GM18867 (cell line): ENCODE results near the gene HMCN1.
"Not testable (repeated sequence)": the region's sequence is repeated elsewhere in the genome, so short reads cannot be mapped to it uniquely, and the experiment has no call there.

Source experiments
- ATAC-seq: cut with Tn5 transposase; IDR thresholded peaks from one replicate; pipeline ENCODE4 v1.9.1; 2021; ENCODE audit warnings: mild to moderate bottlenecking, moderate library complexity; ENCODE audit not compliant: unreplicated experiment

The HMCN1 gene

DNA sequence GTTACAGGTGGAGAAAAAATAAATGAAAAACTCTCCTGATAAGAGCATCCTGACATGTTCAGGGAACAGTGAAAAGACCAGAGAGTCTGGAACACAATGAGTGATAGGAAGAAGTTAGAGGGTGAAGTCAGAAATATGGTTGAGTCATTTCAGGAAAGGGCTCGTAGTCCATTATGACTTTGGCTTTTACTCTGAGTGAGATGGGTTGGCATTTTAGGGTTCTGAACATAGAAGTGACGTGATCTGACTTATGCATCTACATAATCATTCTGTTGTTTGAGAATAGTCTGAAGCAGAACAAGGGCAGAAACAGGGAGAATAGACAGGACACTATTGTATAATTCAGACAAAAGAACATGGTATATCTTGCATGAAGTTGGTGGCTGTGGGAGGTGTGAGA is 5.8 kb downstream of the HMCN1 start:
- ATAC-seq: peak; percentile 59

- no peak for ATAC-seq
These were observed 7.4 kb downstream of the HMCN1 start for GRCh38 chr1:185741551-185741950.

GRCh38 chr1:185742403-185742802 is 8.2 kb downstream of the HMCN1 start:
- no peak for ATAC-seq

DNA sequence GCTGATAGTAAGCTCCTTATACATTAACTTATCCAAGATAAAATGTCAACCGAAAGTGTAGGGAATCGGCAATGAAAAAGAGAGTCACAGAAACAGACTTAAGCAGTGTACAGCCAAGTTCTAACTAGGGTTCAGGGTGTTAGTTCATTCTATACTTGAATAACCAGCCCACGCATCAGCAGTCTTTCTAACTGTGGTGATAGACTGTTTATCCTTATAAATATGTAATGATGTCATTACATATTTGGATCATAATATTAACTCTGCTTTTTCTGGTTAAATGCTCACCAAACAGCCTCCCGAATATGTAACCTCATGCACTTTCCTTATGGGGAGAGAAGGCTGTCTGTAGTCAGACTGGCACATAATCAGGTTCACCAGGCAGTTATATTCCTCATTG is 11.0 kb downstream of the HMCN1 start:
- no peak for ATAC-seq

GRCh38 chr1:185759061-185759460 is 24.9 kb downstream of the HMCN1 start:
- ATAC-seq: no peak

GRCh38 chr1:185761841-185762240 is 27.6 kb downstream of the HMCN1 start:
- ATAC-seq: no peak

DNA sequence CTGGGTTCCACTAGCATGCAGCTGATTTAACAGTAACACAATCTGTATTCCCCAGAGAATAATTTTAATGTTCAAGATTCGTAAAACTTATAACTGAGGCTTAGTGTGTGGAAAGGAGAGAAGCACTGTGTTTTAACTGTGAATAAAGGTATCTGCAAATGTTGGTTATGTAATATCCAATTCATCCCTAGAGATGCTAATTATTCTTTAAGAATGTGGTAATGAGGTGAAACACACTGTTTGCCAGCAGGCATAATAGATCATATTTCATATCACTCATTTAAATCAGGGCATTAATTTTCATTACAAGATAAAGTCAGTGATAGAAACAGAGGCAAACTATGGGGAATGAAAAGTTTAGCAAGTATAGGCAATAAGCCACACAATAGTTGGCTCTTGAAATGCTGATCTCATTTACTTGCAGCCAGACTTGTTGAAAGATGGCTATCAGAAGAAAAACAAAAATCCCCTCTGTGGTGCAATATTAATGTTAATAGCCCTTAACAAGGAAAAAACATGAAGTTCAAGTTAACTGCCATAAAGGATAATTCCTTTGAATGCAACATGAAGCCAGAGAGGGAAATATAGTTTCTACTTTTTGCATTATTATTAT is 33.4 kb downstream of the HMCN1 start:
- no peak for ATAC-seq

DNA sequence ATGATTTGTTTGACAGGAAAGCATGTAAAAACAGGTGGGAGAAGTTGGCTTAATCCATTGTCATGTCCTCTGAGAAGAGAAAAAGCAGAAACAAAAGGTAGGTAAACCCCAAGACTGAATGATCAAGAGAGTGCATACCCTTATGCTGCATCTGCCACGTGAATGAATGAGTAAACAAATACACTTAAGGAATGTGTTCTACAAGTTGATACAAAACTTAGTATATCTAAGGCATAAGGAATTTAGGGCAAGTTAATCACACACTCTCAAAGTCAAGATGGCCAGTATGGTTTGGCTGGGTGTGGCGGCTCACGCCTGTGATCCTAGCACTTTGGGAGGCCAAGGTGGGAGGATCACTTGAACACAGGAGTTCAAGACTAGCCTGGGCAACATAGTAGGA is 34.2 kb downstream of the HMCN1 start:
- ATAC-seq: no peak

DNA sequence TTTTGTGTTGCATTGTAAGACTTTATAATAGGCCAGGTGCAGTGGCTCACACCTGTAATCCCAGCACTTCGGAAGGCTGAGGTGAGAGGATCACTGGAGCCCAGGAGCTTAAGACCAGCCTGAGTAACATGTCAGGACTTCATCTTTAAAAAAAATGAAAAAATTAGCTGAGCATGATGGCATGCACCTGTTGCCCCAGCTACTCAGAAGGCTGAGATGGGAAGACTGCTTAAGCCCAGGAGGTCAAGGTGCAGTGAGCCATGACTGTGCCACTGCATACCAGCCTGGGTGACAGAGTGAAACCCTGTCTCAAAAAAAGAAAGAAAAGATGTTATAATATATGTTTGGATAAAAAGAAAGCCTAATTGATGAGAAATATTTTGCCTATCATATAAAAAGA is 34.9 kb downstream of the HMCN1 start:
- no peak for ATAC-seq

DNA sequence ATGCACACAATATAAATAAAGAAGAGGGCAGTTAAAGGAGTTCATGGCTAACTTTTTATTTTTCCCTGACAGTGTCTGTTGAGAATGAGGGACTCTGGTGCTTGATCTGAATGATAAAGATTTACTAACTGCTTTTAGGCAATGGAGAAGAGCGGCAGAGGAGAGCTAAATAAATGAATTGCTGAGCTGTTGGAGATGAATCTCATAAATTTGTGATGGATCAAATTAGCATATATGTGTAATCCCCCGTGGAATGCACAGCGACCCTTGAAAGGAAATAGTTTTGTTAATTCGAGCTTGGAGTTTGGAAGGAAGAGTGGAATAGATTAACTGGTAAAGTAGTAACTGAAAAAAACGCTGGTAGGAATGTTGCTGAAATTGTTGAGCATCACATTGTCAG is 40.2 kb downstream of the HMCN1 start:
- no peak for ATAC-seq

- no peak for ATAC-seq
These were observed 41.3 kb downstream of the HMCN1 start for GRCh38 chr1:185775501-185775900.

DNA sequence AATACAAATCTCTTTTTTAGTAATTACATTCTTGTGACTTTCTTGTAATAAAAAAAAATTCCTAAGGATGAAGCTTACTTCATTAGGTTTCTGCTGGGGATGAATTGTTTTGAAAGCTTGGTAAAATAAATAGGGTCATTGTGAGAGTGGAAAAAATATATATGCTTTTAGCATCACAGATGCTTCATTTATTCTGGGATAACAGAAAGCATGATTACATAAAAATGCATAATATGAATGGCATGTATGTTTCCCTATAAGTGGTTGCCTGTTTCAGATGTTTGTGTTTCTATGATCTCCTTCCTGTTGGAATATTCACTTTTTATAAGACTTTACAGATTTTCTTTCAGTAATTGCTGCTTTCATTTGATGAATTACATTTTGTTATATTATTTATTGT is 42.3 kb downstream of the HMCN1 start:
- no peak for ATAC-seq

GRCh38 chr1:185783860-185784259 is 49.7 kb downstream of the HMCN1 start:
- ATAC-seq: not testable (repeated sequence)

DNA sequence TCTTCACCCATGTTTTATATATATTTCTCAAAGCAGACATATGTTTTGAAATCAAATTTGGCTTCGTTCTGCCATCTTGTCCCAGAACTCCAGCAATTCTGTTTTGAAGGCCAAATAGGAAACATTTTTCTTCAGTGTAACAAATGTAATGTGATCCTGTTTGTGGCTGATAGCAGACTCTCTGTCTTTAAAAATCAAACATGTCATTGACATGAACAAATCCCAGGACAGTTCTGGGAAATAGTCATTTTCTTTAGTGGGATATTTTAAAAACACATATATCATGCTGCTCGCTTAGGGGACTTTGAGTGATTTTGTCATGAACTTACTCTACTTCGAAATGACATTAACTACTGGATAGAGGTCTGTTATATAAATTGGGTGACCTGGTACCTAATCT is 51.4 kb downstream of the HMCN1 start:
- no peak for ATAC-seq

DNA sequence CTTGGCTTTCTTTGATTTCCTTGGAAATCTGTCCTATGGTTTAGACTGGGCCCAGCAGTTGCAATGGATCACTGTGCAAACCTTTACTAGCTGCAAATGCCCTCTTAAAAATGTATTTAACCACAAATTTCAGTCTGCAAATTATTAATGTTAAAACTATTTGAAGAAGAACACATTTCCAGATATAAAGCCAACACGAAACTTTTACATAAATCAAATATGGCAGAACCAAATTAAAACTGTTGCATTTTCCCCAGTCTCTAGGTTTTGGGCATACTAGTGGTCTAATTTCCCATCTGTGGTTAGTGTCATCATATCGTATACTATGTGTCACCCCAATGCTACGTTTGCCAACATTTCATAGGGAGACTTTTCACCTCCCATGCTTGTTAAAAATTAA is 52.3 kb downstream of the HMCN1 start:
- no peak for ATAC-seq

- ATAC-seq: no peak
These were observed 53.0 kb downstream of the HMCN1 start for GRCh38 chr1:185787238-185787637.

DNA sequence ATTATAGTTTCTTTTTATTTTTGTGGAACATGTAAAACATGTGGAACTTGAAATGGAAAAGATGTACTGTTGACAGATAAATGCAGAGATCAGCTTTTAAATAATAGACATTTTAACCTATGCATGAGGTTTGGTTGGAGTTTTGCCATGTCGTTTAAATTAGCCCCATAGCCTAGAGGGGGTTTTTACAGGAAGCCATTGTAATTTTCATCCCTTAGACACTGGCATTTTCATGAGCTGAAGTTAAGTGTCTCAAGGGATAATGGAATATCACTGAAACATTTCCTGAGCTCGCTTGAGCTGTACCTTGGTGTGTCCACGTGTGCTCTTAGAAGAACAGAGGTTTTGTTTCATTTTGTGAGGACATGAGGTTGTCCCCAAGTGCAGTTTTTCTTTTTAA is 54.2 kb downstream of the HMCN1 start:
- no peak for ATAC-seq

DNA sequence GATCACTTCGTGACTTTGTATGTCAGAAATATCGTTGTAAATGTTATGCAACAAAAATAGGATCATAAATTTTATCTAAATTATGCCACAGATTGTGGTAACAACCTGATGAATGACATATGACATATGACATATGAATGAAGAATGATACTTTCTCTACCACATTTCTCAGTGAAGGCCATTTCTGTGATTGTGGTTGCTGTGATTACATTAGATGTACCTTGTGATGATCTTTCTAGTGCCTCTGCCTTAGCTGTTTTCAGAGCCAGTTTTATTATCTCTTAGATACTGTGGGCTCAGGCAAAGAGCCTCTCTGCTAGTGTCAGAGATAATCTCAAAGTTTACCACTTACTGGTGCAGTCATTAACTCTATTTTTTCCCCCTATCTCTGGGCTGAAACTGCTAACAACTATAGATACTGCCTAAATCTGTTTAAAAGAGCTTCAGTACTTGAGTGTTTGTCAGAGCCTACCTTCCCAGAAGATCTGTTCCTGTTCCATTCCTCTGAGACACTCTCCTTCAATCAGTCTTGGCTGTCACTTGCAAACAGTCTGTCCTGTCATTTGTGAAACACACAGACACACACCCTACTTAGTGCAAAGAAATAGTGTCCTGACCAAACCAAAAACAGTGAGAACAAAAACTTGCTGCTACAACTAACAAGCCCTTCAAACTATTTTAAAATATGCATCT is 55.5 kb downstream of the HMCN1 start:
- no peak for ATAC-seq

GRCh38 chr1:185790194-185790735 is 56.1 kb downstream of the HMCN1 start:
- no peak for ATAC-seq

GRCh38 chr1:185792040-185792439 is 57.8 kb downstream of the HMCN1 start:
- ATAC-seq: no peak

DNA sequence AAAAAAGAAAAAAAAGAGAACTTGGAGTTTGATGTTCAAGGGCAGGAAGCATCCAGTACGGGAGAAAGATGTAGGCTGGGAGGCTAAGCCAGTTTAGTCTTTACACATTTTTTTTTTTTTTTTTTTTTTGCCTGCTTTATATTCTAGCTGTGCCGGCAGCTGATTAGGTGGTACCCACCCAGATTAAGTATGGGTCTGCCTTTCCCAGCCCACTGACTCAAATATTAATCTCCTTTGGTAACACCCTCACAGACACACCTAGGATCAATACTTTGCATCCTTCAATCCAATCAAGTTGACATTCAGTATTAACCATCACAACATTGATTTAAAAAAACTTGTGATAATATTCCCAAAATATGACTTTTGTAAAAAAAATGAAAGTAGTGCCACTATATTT is 60.3 kb downstream of the HMCN1 start:
- not testable (repeated sequence) for ATAC-seq

DNA sequence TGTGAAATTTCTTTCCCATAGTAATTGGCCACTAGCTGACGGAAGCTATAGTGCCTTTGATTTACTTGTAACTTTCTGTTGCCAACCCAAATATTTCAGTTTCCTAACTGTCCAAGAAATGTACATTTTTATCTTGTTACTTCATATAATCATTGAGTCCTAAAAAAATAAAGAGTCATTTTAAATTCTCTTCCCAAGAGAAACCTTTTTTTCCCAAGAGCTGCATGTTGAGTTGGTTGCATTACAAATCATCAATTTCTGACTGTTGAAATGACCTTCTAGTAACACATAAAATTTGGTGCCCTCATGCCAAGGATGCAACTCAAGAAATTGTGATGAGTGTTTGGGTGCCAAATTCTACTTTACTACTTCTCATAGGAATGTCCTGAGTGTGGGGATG is 61.0 kb downstream of the HMCN1 start:
- ATAC-seq: no peak

DNA sequence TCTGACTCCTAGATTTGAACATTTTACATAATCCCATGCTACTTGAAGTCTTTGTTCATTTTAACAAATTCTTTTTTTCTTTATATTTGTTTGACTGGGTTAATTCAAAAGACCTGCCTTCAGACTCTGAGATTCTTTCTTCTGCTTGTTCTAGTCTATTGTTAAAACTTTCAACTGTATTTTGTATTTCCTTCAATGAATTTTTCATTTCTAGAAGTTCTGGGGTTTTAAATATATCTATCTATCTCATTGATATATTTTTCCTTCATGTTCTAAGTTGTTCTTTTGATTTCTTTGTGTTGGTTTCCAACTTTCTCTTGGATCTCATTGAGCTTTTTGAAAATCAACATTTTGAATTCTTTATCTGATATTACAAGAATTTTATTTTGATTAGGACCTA is 64.3 kb downstream of the HMCN1 start:
- no peak for ATAC-seq
